ENCODE data around the gene ARHGEF16.

DNA sequence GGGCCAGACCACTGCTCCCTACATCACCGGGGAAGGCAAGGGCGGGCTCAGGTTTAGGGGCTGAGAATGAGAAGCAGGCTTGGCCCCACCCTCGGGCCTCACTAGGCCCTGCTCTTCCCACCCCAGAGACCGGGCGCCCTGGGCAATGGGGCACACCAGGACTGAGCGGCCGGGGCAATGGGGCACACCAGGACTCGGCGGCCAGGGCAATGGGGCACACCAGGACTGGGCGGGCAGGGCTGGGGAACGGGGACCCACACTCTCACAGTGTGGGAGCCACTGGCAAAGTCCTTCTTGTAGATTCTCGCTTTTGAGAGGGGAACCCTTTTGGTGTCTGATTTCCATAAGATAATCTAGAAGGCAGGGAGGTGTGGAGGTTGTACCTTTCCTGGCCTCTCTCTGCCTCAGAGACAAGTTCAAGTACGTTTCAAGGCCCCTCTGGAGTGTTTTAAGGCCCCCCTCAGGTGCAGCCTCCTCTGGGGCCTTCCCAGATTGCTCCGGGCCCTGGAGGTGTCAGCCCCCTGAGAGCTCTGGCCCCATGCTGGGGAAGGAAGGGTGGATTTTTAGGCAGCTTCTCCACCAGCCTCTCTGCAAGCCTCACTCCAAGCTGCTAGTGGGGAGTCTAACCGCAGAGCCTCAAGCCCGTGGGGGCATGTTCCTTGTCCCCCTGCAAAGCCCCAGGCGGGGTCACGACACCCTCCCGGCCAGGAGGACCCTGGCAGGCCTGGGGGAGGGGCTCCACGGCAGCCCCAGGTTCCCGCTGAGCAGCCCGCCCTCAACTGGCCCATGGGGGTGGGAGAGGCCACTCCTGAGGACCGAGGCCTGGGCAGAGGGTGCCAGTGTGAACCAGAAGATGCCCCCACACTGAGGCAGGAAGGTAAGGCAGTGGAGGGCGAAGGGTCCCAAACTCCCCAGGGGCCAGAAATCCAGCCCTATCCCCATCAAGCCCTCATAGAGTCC is 66.2 kb downstream of the ARHGEF16 start:
- no peak for TF ChIP-seq POLR2A (IDR thresholded peaks at IDR 0.05)
- no peak for TF ChIP-seq CTCF (IDR thresholded peaks at IDR 0.05)

Measured in suprapubic skin (tissue), 3 donors.